ENCODE measurements around the gene PPP1R3E. TPM values are rescaled to one million over a fixed set of nuclear protein-coding genes. Genes with fewer than 3 reads are reported as not detected.

Gene PPP1R3E
- total and polyA plus RNA-seq, 2 experiments from 2014 or later, result 4.6 to 6.1 TPM

DNA sequence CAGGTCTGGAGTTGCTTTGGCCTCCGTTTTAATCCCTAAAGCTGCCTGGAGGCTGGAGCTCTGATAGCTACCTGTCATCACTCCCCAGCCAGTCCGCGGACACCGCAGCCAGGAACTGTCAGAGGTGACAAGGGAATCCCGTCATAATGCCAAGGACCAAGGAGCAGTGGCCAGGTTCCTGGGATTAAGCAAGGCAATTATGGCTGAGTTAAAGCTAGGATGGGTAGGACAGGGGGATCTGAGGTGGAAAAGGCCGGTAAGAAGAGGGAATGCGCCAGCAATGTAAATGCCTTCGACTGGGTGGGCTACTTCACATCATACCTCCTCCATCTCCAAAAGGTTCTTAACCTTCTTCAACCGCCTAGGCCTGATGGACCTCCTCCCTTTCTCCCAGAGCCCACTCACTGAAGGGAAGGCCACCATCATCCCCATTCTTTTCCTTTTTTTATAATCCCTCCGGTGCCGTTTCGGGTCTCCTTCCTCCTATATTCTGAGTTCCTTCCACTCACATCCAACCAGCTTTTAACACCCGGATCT, 1.9 kb downstream of the PPP1R3E start:
- no peaks in the 10 kb centered on the region for H3K9me3 ChIP-seq (ENCODE audit: low read depth)
- peaks cover 13% of the 10 kb centered on the region for H3K79me2 ChIP-seq
- peak overlapping the region; percentile 98 for H3K27ac ChIP-seq
- WGBS (ENCODE audit: low lambda C conversion rate, missing lambda C conversion rate), result 2% methylated on average over 12 of the region's 13 CpGs
- H3K4me3 ChIP-seq, result peak overlapping the region; percentile 75
- H3K4me2 ChIP-seq, result peak overlapping the region; percentile 75
- no peaks in the 10 kb centered on the region for H3K36me3 ChIP-seq (replicated peaks; ENCODE audit: insufficient read depth, low read depth)
- DNase-seq (ENCODE audit: low spot score), result peak; percentile 68
- peak overlapping the region; percentile 7 for H2AFZ ChIP-seq
- H3K4me1 ChIP-seq (ENCODE audit: insufficient read depth), result peaks cover 19% of the 10 kb centered on the region
- H3K27me3 ChIP-seq, result no peaks in the 10 kb centered on the region
- TF ChIP-seq EZH2 (IDR thresholded peaks at IDR 0.05; ENCODE audit: borderline replicate concordance) (no peak), EZH2phosphoT487 (IDR thresholded peaks at IDR 0.05; ENCODE audit: low read depth, severe bottlenecking, unreplicated experiment) (no peak)
- TF ChIP-seq, protein P1, sequence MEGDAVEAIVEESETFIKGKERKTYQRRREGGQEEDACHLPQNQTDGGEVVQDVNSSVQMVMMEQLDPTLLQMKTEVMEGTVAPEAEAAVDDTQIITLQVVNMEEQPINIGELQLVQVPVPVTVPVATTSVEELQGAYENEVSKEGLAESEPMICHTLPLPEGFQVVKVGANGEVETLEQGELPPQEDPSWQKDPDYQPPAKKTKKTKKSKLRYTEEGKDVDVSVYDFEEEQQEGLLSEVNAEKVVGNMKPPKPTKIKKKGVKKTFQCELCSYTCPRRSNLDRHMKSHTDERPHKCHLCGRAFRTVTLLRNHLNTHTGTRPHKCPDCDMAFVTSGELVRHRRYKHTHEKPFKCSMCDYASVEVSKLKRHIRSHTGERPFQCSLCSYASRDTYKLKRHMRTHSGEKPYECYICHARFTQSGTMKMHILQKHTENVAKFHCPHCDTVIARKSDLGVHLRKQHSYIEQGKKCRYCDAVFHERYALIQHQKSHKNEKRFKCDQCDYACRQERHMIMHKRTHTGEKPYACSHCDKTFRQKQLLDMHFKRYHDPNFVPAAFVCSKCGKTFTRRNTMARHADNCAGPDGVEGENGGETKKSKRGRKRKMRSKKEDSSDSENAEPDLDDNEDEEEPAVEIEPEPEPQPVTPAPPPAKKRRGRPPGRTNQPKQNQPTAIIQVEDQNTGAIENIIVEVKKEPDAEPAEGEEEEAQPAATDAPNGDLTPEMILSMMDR (IDR thresholded peaks at IDR 0.05; ENCODE audit: poor library complexity), result no peak
- no peaks in the 10 kb centered on the region for H3K9me2 ChIP-seq (replicated peaks; ENCODE audit: insufficient read depth)
- no peaks in the 10 kb centered on the region for H4K20me1 ChIP-seq (ENCODE audit: insufficient read depth, poor library complexity, severe bottlenecking)

DNA sequence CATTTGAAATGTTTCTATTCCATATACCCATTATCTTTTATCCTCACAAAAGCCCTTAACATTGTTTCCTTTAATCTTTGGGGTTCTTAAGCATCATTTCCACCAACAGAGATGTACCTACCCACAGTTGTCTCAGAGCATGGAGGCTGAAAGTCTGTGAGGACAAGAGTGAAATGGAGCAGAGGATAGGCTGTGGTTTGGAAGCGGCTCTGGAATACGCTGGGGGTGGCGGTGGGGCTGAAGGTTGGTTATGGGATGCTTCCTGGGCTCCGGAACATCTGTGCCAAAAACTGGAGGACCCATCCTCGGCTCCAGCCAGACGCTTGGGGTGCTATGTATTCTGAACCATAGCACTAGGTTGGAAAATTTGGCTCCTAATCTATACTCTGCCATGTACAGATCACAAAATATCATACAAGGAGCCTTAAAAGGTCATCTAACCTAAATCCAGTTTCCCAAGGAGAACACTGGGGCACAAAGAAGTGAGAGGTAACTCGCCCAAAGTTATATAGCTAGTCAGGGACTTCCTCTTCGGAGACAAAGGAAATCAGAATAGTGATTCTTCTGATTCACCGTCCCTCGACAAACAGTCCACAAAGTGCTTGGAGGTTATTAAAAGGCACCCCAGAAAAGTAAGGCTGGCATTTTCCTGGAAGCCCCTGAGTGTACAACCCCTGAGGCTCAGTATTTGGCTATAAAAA, 2.5 kb downstream of the PPP1R3E start:
- Histone ChIP-seq H3K9me3 (ENCODE audit: low read depth) (no peaks in the 10 kb centered on the region), H3K36me3 (replicated peaks; ENCODE audit: insufficient read depth, low read depth) (no peaks in the 10 kb centered on the region), H3K27me3 (no peaks in the 10 kb centered on the region), H3K27ac (peak overlapping the region; percentile 98), H3K4me3 (peak overlapping the region; percentile 75), H4K20me1 (ENCODE audit: insufficient read depth, poor library complexity, severe bottlenecking) (no peaks in the 10 kb centered on the region), H3K4me1 (ENCODE audit: insufficient read depth) (peaks cover 15% of the 10 kb centered on the region), H3K79me2 (peaks cover 13% of the 10 kb centered on the region), H3K9me2 (replicated peaks; ENCODE audit: insufficient read depth) (no peaks in the 10 kb centered on the region), H3K4me2 (peak overlapping the region; percentile 75), H2AFZ (peak overlapping the region; percentile 7)
- DNase-seq (ENCODE audit: low spot score), result no peak
- TF ChIP-seq, protein P1 (IDR thresholded peaks at IDR 0.05; ENCODE audit: poor library complexity), result no peak
- no peak for TF ChIP-seq EZH2 (IDR thresholded peaks at IDR 0.05; ENCODE audit: borderline replicate concordance)
- no peak for TF ChIP-seq EZH2phosphoT487 (IDR thresholded peaks at IDR 0.05; ENCODE audit: low read depth, severe bottlenecking, unreplicated experiment)
- WGBS (ENCODE audit: low lambda C conversion rate, missing lambda C conversion rate), result 74% methylated on average over 10 of the region's 10 CpGs

DNA sequence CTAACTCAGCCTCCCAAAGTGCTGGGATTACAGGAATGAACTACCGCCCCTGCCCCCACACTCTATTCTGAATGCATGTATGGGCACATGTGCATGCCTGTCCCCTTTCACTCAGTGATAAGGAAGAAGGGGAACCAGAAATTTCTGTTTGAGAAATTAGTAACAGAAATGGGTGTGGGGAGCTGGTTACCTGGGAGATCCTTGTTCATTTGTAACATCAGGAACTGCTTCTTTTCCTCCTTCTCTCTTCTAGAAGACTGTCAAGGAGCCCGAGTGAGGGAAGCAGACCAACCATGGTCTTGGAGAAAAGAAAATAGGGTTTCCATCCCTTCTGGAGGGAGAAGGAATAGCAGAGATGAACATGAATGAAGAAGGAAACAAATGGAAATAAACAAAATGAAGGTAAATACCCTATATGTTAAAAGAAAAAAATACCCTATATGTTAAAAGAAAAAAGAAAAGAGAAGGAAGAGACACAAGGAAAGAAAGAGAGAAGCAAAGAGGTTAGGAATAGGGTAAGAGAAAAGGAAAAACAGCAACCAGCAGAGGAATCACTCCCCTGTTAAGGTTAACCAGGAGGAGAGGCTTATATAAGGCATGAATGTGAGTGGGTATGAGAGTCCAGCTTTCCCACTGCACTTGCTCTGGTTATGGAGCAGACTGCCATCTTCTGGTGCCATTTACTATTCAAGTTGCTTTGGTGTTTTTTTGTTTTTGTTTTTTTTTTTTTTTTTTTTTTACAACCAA, 3.3 kb downstream of the PPP1R3E start:
- Histone ChIP-seq H3K9me3 (ENCODE audit: low read depth) (no peaks in the 10 kb centered on the region), H3K4me1 (ENCODE audit: insufficient read depth) (peaks cover 15% of the 10 kb centered on the region), H3K4me2 (peak overlapping the region; percentile 38), H3K27me3 (no peaks in the 10 kb centered on the region), H4K20me1 (ENCODE audit: insufficient read depth, poor library complexity, severe bottlenecking) (no peaks in the 10 kb centered on the region), H3K79me2 (peaks cover 10% of the 10 kb centered on the region), H3K4me3 (no peak overlapping the region), H2AFZ (no peak overlapping the region), H3K9me2 (replicated peaks; ENCODE audit: insufficient read depth) (no peaks in the 10 kb centered on the region), H3K27ac (peak overlapping the region; percentile 98), H3K36me3 (replicated peaks; ENCODE audit: insufficient read depth, low read depth) (no peaks in the 10 kb centered on the region)
- TF ChIP-seq EZH2phosphoT487 (IDR thresholded peaks at IDR 0.05; ENCODE audit: low read depth, severe bottlenecking, unreplicated experiment), result no peak
- TF ChIP-seq EZH2 (IDR thresholded peaks at IDR 0.05; ENCODE audit: borderline replicate concordance), result no peak
- TF ChIP-seq, protein P1 (IDR thresholded peaks at IDR 0.05; ENCODE audit: poor library complexity), result peak; percentile 47
- 88% methylated on average over 2 of the region's 2 CpGs for WGBS (ENCODE audit: low lambda C conversion rate, missing lambda C conversion rate)
- DNase-seq (ENCODE audit: low spot score), result peak; percentile 68

Data from hepatocyte (in vitro differentiated cells).